OCI-M2 (cell line): ENCODE results near the gene PARD3.
"Not testable (repeated sequence)": the region's sequence is repeated elsewhere in the genome, so short reads cannot be mapped to it uniquely, and the experiment has no call there.

Experiments used
- DNase-seq: peaks from one replicate; lab custom pipeline; 2025; ENCODE audit not compliant: unreplicated experiment; lab: John Stamatoyannopoulos, UW

PARD3 gene

GRCh38 chr10:34094146-34094696, 720.9 kb downstream of the PARD3 start:
- no peak for DNase-seq

DNA sequence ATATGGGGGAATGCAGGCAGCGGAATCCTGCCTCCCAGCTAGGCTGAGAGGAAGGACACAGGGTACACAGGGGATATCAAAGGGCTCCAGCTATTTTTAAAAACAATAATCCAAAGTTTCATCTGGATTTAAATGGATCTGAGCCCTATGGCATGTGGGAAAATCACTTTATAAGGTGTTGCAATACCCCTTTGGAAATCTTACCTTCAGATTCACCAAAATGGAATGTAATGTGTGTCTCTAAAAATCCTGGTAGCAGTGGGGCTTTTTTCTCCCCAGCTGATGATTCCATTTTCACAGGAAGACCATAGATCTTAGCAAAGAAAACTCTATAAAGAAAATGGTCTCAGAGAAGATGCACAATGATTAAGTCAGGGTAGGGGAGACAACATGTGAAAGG, 722.2 kb downstream of the PARD3 start:
- no peak for DNase-seq

GRCh38 chr10:34091635-34092195, 723.4 kb downstream of the PARD3 start:
- DNase-seq = no peak

DNA sequence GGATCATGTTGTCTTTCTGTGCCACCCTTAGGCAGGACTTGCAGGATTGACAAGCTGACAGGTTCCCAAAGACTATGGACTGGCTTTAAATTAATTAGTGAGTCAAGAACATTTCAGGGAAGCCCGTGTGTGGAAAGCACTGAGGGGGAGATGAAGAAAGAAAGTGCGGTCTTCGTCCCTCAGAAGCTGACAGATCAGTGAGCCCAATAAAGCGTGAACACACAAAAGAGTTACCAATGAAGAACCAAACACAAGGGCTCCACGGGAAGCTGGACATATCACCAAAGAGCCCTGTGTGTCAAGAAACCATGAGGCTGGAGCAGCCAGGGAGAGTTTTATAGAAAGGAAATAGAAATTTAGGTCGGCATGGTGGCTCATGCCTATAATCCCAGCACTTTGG, 725.8 kb downstream of the PARD3 start:
- DNase-seq = no peak

DNA sequence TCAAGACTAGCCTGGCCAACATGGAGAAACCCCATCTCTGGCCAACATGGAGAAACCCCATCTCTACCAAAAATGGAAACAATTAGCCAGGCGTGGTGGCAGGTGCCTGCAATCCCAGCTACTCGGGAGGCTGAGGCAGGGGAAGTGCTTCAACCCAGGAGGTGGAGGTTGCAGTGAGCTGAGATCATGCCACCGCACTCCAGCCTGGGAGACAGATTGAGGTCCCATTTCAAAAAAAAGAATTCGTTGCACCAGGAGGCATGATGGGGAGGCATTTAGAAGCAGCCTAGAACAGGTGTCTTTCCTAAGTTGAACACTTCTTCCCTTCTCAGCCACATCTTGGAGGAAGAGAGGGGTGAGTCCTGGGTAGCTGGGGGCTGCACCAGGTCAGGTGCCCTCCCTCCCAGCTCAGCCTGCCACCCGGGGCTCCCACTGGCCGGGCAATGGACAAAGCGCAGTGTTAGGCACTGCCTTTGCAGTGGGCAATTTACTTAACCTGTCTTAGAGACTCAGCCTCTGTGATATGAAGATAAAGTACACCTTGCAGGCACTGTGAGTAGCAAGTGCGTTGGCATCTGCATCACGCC, 726.8 kb downstream of the PARD3 start:
- no peak for DNase-seq

- DNase-seq = no peak
Measured at GRCh38 chr10:34087095-34087418, 728.0 kb downstream of the PARD3 start.

- DNase-seq = no peak
Measured at GRCh38 chr10:34083567-34083966, 731.5 kb downstream of the PARD3 start.

- no peak for DNase-seq
Measured at GRCh38 chr10:34081948-34082347, 733.1 kb downstream of the PARD3 start.

GRCh38 chr10:34081347-34081743, 733.8 kb downstream of the PARD3 start:
- DNase-seq = no peak

DNA sequence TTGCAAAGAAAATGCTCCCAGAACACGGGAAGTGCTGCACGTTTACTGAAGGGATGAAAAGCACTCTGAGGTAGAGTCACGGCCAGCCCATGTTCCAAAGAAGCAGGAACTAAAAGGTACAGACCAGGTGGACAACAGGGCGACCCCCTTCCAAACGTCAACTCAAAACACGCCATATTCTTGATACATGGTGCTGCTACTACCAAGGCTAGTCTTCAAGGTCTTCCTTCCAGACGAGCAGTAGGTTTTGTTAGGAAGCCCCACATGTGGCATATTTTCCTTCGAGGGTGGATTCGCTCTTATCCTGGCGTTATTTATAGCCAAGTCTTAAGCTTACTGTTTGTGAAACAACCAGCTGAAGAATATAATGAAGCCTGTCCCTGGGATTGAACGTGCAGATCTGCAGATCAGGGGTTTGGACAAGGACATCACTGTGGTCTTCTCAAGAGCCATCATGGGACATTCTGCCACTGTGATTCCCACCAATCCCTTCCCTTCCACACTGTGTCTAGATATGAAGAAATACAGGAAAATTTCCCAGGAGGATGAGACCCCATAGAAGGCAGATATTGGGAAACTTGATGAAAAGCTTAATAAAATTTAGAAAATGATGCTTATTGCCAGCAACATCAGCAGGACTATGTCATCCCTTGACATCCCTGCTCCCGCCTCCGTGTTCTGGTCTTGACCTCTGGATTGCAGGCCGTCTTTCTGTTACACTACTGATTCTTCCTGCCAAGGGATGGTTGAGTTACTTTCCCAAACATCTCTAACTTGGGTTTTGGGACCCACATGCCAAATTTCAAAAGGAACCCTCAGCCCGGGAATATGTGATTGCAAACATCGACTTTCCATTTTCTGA, 734.4 kb downstream of the PARD3 start:
- no peak for DNase-seq

- DNase-seq = no peak
Measured at GRCh38 chr10:34079702-34080484, 735.2 kb downstream of the PARD3 start.

GRCh38 chr10:34078745-34079470, 736.2 kb downstream of the PARD3 start:
- no peak for DNase-seq

DNA sequence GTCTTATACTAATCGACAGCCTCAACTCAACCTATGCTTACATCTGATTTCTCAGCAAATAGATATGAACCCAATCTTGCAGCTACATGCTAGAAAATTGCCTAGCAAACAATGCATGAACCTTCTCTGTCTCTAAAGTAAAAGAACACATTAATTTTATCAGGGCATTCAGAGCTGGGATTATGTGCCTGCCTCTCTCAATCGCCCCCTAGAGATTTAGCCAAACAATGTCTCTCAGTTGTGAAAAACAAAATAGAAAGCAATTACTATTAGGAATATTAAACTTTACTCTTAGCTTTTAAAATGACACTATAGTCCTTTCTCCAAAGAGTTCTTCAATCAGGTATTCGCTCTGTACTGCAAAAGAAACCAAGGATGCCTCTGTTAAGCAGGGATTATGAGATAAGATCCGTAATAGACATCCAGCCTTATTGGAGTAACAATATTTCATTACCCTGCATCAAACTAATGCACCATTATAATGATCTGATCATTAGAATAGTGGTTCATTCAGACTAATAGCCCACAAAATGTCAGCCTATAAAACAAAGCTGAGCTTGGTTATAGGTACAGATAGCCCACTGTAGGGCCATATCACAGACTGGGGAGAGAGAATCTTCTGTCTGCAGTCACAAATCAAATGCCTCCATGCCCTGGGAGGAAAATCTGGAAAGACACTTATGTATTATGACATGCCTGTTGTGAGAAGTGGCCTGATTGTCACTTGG, 736.9 kb downstream of the PARD3 start:
- DNase-seq = no peak

DNA sequence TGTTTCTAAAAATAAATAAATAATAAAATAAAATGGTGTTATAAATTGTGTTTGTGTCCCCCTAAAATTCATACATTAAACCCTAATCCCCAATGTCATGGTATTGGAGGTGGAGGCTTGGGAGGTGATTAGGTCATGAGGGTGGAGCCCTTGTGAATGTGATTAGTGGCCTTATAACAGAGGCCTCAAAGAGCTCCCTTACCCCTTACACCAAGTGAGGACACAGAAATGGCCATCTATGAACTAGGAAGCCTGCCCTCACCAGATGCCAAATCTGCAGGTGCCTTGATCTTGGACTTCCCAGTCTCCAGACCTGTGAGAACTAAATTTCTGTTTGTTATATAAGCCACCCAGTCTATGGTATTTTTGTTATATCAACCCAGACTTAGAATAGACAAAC, 738.7 kb downstream of the PARD3 start:
- no peak for DNase-seq

DNA sequence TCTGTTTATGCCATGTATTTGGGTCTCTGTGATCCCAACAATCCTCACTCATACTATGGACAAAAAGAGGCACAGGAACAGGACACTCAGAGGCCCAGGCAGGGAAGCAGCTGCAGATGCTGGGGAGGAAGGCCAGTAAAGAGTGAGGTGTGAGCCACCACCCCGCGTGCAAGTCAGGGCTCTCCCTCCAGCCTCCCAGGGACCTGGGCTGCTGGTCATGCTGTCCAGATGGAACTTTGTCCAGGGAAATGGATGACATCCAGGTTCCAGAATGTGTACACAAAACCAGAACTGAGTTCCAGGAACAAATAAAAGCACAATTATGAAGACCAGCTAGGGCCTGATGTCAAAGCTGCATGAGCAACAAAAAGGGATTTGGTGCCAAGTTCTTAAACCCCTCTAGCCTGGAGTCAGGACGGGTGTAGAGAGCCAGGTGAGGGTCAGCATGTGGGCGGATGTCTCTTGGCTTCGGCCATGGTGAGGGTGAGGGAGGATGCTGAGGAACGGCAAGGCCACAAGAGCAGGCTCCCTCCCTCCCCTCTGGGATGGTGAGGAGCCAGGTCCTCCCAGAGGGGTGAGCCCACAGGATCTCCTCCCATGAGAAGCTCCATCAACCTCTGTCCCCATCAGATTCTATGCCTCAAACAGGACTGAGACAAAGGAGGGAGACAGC, 739.7 kb downstream of the PARD3 start:
- DNase-seq = no peak

DNA sequence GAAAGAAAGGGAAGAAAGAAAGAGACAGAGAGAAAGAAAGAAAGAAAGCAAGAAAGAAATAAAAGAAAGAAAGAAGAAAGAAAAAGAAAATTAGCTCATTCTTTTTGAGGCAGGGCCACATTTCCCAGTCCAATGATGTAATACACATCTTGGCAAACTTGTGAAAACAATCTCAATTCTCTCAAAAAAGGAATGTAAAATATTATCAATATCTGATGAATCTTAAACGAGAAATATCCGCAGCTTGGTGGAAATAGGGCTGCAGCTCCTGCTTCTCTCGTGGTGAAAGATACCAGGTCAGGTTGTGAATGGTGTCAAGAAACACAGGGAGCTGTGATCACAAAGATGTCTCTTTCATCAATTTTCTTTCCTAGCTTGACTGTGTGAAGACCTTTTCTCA, 741.0 kb downstream of the PARD3 start:
- DNase-seq = no peak

GRCh38 chr10:34067741-34068140, 747.4 kb downstream of the PARD3 start:
- DNase-seq = not testable (repeated sequence)

DNA sequence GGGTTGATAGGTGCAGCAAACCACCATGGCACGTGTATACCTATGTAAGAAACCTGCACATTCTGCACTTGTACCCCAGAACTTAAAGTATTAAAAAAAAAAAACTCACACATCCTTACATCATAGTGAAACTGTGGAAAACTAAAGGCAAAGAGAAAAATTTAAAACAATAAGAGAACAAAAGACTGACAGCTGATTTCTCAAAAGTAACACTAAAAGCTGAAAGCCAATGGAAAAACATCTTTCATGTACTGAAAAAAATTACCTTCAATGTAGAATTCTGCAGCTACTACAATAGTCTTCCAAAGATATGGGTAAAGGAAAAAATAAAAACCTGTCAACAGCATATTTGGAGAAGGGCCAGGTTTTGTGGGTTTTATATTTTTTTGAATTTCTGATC, 751.5 kb downstream of the PARD3 start:
- no peak for DNase-seq

DNA sequence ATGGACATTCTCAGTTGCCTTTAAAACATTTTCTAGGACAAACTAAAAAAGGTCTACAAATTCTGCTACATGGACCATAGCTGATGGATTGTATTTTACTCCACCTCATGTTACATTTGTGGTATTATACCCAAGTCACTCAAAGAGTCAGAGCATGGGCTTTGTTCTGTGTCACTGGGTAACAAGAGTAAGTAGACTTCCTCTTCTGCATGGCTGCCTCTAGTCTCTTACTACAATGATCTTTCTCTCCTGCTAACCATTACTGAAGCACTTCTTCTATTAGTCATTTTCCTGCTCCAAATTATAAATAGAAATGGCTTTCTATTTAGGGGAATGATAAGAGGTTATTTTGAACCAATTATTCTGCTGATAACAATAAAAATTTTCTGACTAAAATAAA, 753.3 kb downstream of the PARD3 start:
- DNase-seq = no peak
